Fibroblast of lung (primary cell): ENCODE results near the gene STPG4. TPM values are rescaled to one million over a fixed set of nuclear protein-coding genes. Genes with fewer than 3 reads are reported as not detected.

Experiments used
- DNase-seq, 2 donors: peaks; one replicate each; pipeline versions ENCODE4 v3.0.0 to v3.0.0-alpha.2; 2010; ENCODE audit warnings: low read depth in 2 of 2
- H2AFZ ChIP-seq: 2 replicates; pipeline ENCODE4 v1.5.1; 2012; ENCODE audit warnings: low read length, control low read depth, inconsistent platforms
- H3K27ac ChIP-seq: 2 replicates; pipeline ENCODE4 v1.5.1; 2011; ENCODE audit warnings: low read length, control low read depth; ENCODE audit not compliant: insufficient read depth
- H3K27me3 ChIP-seq: 2 replicates; pipeline ENCODE4 v1.5.1; 2011; ENCODE audit warnings: mild to moderate bottlenecking, low read length; ENCODE audit not compliant: control insufficient read depth, insufficient read depth
- H3K36me3 ChIP-seq: 2 replicates; pipeline ENCODE4 v1.5.1; 2011; ENCODE audit warnings: low read length; ENCODE audit not compliant: control insufficient read depth, insufficient read depth
- H3K4me1 ChIP-seq: 2 replicates; pipeline ENCODE4 v1.5.1; 2011; ENCODE audit warnings: low read length; ENCODE audit not compliant: control insufficient read depth, insufficient read depth; ENCODE audit errors: extremely low read depth
- H3K4me2 ChIP-seq: 2 replicates; pipeline ENCODE4 v1.5.1; 2011; ENCODE audit warnings: low read length, control low read depth; ENCODE audit not compliant: insufficient read depth; ENCODE audit errors: extremely low read depth
- H3K4me3 ChIP-seq, 4 experiments: fragments of 200-600 bp in 1 of 4; sonication (generic) in 1 of 4; replicated peaks in 1 of 4; 2 replicates each; pipeline ENCODE4 v1.5.1; 2011 to 2016; ENCODE audit warnings: low read length in 4 of 4, low read depth in 3 of 4, mild to moderate bottlenecking in 3 of 4, control low read depth in 2 of 4, inconsistent platforms in 1 of 4, mixed read lengths in 1 of 4; ENCODE audit not compliant: insufficient read depth in 1 of 4; ENCODE audit errors: control extremely low read depth in 1 of 4
- H3K79me2 ChIP-seq: 2 replicates; pipeline ENCODE4 v1.5.1; 2012; ENCODE audit warnings: mild to moderate bottlenecking, low read length, inconsistent platforms; ENCODE audit not compliant: control insufficient read depth, insufficient read depth
- H3K9ac ChIP-seq: 2 replicates; pipeline ENCODE4 v1.5.1; 2011; ENCODE audit warnings: mild to moderate bottlenecking, low read length, control low read depth; ENCODE audit not compliant: insufficient read depth
- H3K9me3 ChIP-seq: 2 replicates; pipeline ENCODE4 v1.5.1; 2012; ENCODE audit warnings: low read depth, low read length; ENCODE audit not compliant: control insufficient read depth, insufficient read depth
- H4K20me1 ChIP-seq: 2 replicates; pipeline ENCODE4 v1.5.1; 2011; ENCODE audit warnings: low read length; ENCODE audit not compliant: control insufficient read depth, insufficient read depth; ENCODE audit errors: extremely low read depth
- CTCF ChIP-seq, 2 donors: IDR thresholded peaks in 1 of 2; conservative IDR thresholded peaks in 1 of 2; 1 replicate in 1 of 2; 2 replicates in 1 of 2; pipeline ENCODE4 v1.5.1; 2011 to 2012; ENCODE audit warnings: low read length in 2 of 2, control low read depth in 1 of 2, inconsistent platforms in 1 of 2, low read depth in 1 of 2, mild to moderate bottlenecking in 1 of 2
- EZH2 ChIP-seq: IDR thresholded peaks from 2 replicates; pipeline ENCODE4 v1.5.1; 2012; ENCODE audit warnings: low read length, control low read depth, mild to moderate bottlenecking; ENCODE audit errors: missing control alignments
- polyA plus RNA-seq, 2 donors: library from polyadenylated mRNA; depleted of rRNA in 1 of 2; stranded (reverse) in 1 of 2; unstranded in 1 of 2; fragments of >200 nt; gene quantifications; 2 replicates each; pipeline ENCODE4 v1.2.1, GENCODE V29; 2011 to 2012; ENCODE audit warnings: missing spikeins in 1 of 2
- total RNA-seq: library from RNA; depleted of rRNA; stranded (reverse); fragments of >200 nt; gene quantifications from 2 replicates; pipeline ENCODE4 v1.2.1, GENCODE V29; 2014

Gene STPG4
- total and polyA plus RNA-seq, 2 donors (not counting 1 experiment from before 2014, with no cell fraction given), result 0.33 TPM; not detected in 1

DNA sequence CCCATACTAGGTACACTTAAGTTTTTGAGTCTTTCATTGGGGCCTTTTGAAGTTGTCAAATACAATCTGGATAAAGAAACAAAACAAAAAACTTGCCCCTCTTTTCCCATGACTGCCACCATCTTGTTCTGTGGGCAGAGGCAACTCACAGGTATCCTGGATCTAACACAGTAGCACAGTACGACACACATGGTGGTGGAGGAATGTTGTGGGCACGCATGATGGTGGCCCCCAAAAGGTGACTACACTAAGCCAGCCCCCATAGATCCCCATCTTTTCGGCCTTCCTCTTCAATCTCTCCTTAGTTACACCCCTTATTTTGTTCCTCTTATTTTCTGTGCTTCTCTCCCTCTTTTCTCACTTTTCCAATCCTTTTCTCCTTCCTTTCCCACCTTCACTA is 4.5 kb upstream of the STPG4 start:
- H3K4me1 ChIP-seq, result peaks cover 3% of the 10 kb centered on the region
- no peak for DNase-seq
- H3K79me2 ChIP-seq, result peaks cover 43% of the 10 kb centered on the region
- no peaks in the 10 kb centered on the region for H3K27me3 ChIP-seq
- no peak overlapping the region for H3K4me3 ChIP-seq
- TF ChIP-seq CTCF (conservative IDR thresholded peaks at IDR 0.05 in 1 of 2, IDR thresholded peaks at IDR 0.05 in 1 of 2; ENCODE audit: low read depth in 1 of 2, low read length in 2 of 2) (no peak), EZH2 (no peak)
- peaks cover 3% of the 10 kb centered on the region for H4K20me1 ChIP-seq
- no peak overlapping the region for H3K4me2 ChIP-seq
- no peaks in the 10 kb centered on the region for H3K9me3 ChIP-seq
- no peak overlapping the region for H3K9ac ChIP-seq
- no peak overlapping the region for H3K27ac ChIP-seq
- no peak overlapping the region for H2AFZ ChIP-seq
- peaks cover 25% of the 10 kb centered on the region for H3K36me3 ChIP-seq

GRCh38 chr2:47158576-47158975 is 3.5 kb upstream of the STPG4 start:
- no peak overlapping the region for H2AFZ ChIP-seq
- H3K9ac ChIP-seq, result no peak overlapping the region
- DNase-seq, result no peak
- no peak overlapping the region for H3K4me2 ChIP-seq
- peaks cover 3% of the 10 kb centered on the region for H4K20me1 ChIP-seq
- H3K36me3 ChIP-seq, result peaks cover 20% of the 10 kb centered on the region
- H3K4me1 ChIP-seq, result no peaks in the 10 kb centered on the region
- H3K4me3 ChIP-seq, result no peak overlapping the region
- H3K9me3 ChIP-seq, result no peaks in the 10 kb centered on the region
- H3K79me2 ChIP-seq, result peaks cover 34% of the 10 kb centered on the region
- H3K27me3 ChIP-seq, result no peaks in the 10 kb centered on the region
- no peak for TF ChIP-seq CTCF (conservative IDR thresholded peaks at IDR 0.05 in 1 of 2, IDR thresholded peaks at IDR 0.05 in 1 of 2; ENCODE audit: low read depth in 1 of 2, low read length in 2 of 2)
- H3K27ac ChIP-seq, result no peak overlapping the region

- Histone ChIP-seq H3K79me2 (no peaks in the 10 kb centered on the region), H3K27ac (no peak overlapping the region), H3K4me2 (no peak overlapping the region), H3K27me3 (no peaks in the 10 kb centered on the region), H3K4me3 (no peak overlapping the region), H3K9ac (no peak overlapping the region), H2AFZ (no peak overlapping the region), H4K20me1 (no peaks in the 10 kb centered on the region), H3K9me3 (no peaks in the 10 kb centered on the region), H3K4me1 (no peaks in the 10 kb centered on the region), H3K36me3 (peaks cover 22% of the 10 kb centered on the region)
- TF ChIP-seq EZH2 (no peak), CTCF (conservative IDR thresholded peaks at IDR 0.05 in 1 of 2, IDR thresholded peaks at IDR 0.05 in 1 of 2; ENCODE audit: low read depth in 1 of 2, low read length in 2 of 2) (no peak)
- DNase-seq, result no peak
These were observed 2.3 kb downstream of the STPG4 start for GRCh38 chr2:47152803-47153202.
